Mesenchymal stem cell (in vitro differentiated cells and primary cell): Measurements from ENCODE around the gene UBXN10.

Experiments
- DNase-seq: peaks from one replicate; pipeline ENCODE4 v3.0.0-alpha.2; 2013
- H2AFZ ChIP-seq: one replicate; pipeline ENCODE4 v1.6.1; 2013; ENCODE audit warnings: low read depth, mild to moderate bottlenecking, control low read depth, inconsistent platforms, low read length, moderate library complexity
- H2AK5ac ChIP-seq: 2 replicates; pipeline ENCODE4 v1.6.1; 2013; ENCODE audit warnings: low read length, moderate library complexity, mild to moderate bottlenecking, inconsistent platforms; ENCODE audit not compliant: severe bottlenecking
- H2BK120ac ChIP-seq: one replicate; pipeline ENCODE4 v1.6.1; 2013; ENCODE audit warnings: low read depth, mild to moderate bottlenecking, inconsistent platforms, low read length, moderate library complexity
- H2BK12ac ChIP-seq, 2 experiments: one replicate each; pipeline ENCODE4 v1.6.1; 2013; ENCODE audit warnings: inconsistent platforms in 2 of 2, low read length in 2 of 2, mild to moderate bottlenecking in 2 of 2, moderate library complexity in 2 of 2, control low read depth in 1 of 2
- H2BK15ac ChIP-seq: one replicate; pipeline ENCODE4 v1.6.1; 2013; ENCODE audit warnings: mild to moderate bottlenecking, low read depth, inconsistent platforms; ENCODE audit not compliant: poor library complexity, severe bottlenecking
- H2BK5ac ChIP-seq: 2 replicates; pipeline ENCODE4 v1.6.1; 2013; ENCODE audit warnings: low read depth, mild to moderate bottlenecking, low read length, control low read depth, inconsistent platforms; ENCODE audit not compliant: poor library complexity, severe bottlenecking
- H3K14ac ChIP-seq, 2 experiments: one replicate each; pipeline ENCODE4 v1.6.1; 2013; ENCODE audit warnings: inconsistent platforms in 2 of 2, low read length in 2 of 2, control low read depth in 1 of 2, mild to moderate bottlenecking in 1 of 2, moderate library complexity in 1 of 2
- H3K18ac ChIP-seq, 2 experiments: one replicate each; pipeline ENCODE4 v1.6.1; 2013; ENCODE audit warnings: inconsistent platforms in 2 of 2, low read length in 2 of 2, control low read depth in 1 of 2, low read depth in 1 of 2, mild to moderate bottlenecking in 1 of 2
- H3K23ac ChIP-seq, 2 experiments: one replicate each; pipeline ENCODE4 v1.6.1; 2013; ENCODE audit warnings: inconsistent platforms in 2 of 2, low read length in 2 of 2, mild to moderate bottlenecking in 2 of 2, moderate library complexity in 2 of 2, control low read depth in 1 of 2
- H3K27ac ChIP-seq: 2 replicates; pipeline ENCODE4 v1.5.1; 2013; ENCODE audit warnings: mild to moderate bottlenecking, moderate library complexity, low read length, control low read depth, inconsistent platforms; ENCODE audit not compliant: poor library complexity, severe bottlenecking
- H3K27me3 ChIP-seq, 2 experiments: 2 replicates each; pipeline versions ENCODE4 v1.6.1 to v1.7.0; 2013; ENCODE audit warnings: low read length in 2 of 2, mild to moderate bottlenecking in 2 of 2, moderate library complexity in 2 of 2, control low read depth in 1 of 2, inconsistent platforms in 1 of 2; ENCODE audit not compliant: control insufficient read depth in 1 of 2, insufficient read depth in 1 of 2
- H3K36me3 ChIP-seq, 2 experiments: 2 replicates each; pipeline versions ENCODE4 v1.6.1 to v1.7.0; 2013; ENCODE audit warnings: low read length in 2 of 2, control low read depth in 1 of 2, inconsistent platforms in 1 of 2, low read depth in 1 of 2, mild to moderate bottlenecking in 1 of 2; ENCODE audit not compliant: insufficient read depth in 2 of 2, control insufficient read depth in 1 of 2
- H3K4ac ChIP-seq, 2 experiments: one replicate each; pipeline ENCODE4 v1.6.1; 2013; ENCODE audit warnings: inconsistent platforms in 2 of 2, low read length in 2 of 2, mild to moderate bottlenecking in 2 of 2, moderate library complexity in 2 of 2, control low read depth in 1 of 2, low read depth in 1 of 2
- H3K4me1 ChIP-seq: 2 replicates; pipeline ENCODE4 v1.6.1; 2013; ENCODE audit warnings: low read depth, low read length, control low read depth; ENCODE audit not compliant: control insufficient read depth, insufficient read depth
- H3K4me2 ChIP-seq: 2 replicates; pipeline ENCODE4 v1.6.1; 2013; ENCODE audit warnings: low read length, mild to moderate bottlenecking, inconsistent platforms; ENCODE audit not compliant: poor library complexity, severe bottlenecking
- H3K4me3 ChIP-seq, 2 experiments: 2 replicates each; pipeline versions ENCODE4 v1.5.1 to v1.7.0; 2013; ENCODE audit warnings: low read length in 2 of 2, mild to moderate bottlenecking in 2 of 2, control low read depth in 1 of 2, low read depth in 1 of 2; ENCODE audit not compliant: insufficient read depth in 1 of 2
- H3K79me1 ChIP-seq: replicated peaks from 2 replicates; pipeline ENCODE4 v1.6.1; 2013; ENCODE audit warnings: mild to moderate bottlenecking, control low read depth, low read length, inconsistent platforms; ENCODE audit not compliant: poor library complexity, severe bottlenecking
- H3K9ac ChIP-seq: 2 replicates; pipeline ENCODE4 v1.7.0; 2013; ENCODE audit warnings: mild to moderate bottlenecking, low read length, moderate library complexity
- H3K9me3 ChIP-seq: 2 replicates; pipeline ENCODE4 v1.7.0; 2013; ENCODE audit warnings: mild to moderate bottlenecking, low read length; ENCODE audit not compliant: control insufficient read depth
- H4K8ac ChIP-seq: one replicate; pipeline ENCODE4 v1.6.1; 2013; ENCODE audit warnings: inconsistent platforms, mild to moderate bottlenecking, low read length, moderate library complexity
- H4K91ac ChIP-seq: one replicate; pipeline ENCODE4 v1.6.1; 2013; ENCODE audit warnings: mild to moderate bottlenecking, low read length, inconsistent platforms
- WGBS: methylation state at CpG from one replicate; pipeline ENCODE4 v1.1.7; 2013; ENCODE audit warnings: mixed read lengths; 5-methylcytosine and 5-hydroxymethylcytosine counted together

The UBXN10 gene

GRCh38 chr1:20194224-20194623 lies 8.3 kb downstream of the UBXN10 start:
- H3K18ac ChIP-seq, result no peak overlapping the region
- H2BK5ac ChIP-seq, result no peak overlapping the region
- H4K91ac ChIP-seq, result no peak overlapping the region
- no peak overlapping the region for H3K9ac ChIP-seq
- H2AK5ac ChIP-seq, result no peak overlapping the region
- no peak overlapping the region for H3K23ac ChIP-seq
- 82% methylated on average over 2 of the region's 2 CpGs for WGBS
- no peak overlapping the region for H2BK12ac ChIP-seq
- DNase-seq, result no peak
- no peak overlapping the region for H2BK15ac ChIP-seq
- H3K4me3 ChIP-seq, result no peak overlapping the region
- H3K36me3 ChIP-seq, result no peaks in the 10 kb centered on the region
- H3K4ac ChIP-seq, result no peak overlapping the region
- no peaks in the 10 kb centered on the region for H3K9me3 ChIP-seq
- H2BK120ac ChIP-seq, result no peak overlapping the region
- no peak overlapping the region for H3K27ac ChIP-seq
- no peak overlapping the region for H4K8ac ChIP-seq
- no peak overlapping the region for H3K14ac ChIP-seq
- H2AFZ ChIP-seq, result no peak overlapping the region
- H3K27me3 ChIP-seq, result peaks cover 25 to 42% of the 10 kb centered on the region in 2 experiments
- H3K4me2 ChIP-seq, result no peak overlapping the region
- H3K4me1 ChIP-seq, result no peaks in the 10 kb centered on the region
- H3K79me1 ChIP-seq, result no peaks in the 10 kb centered on the region

GRCh38 chr1:20194757-20195461 lies 9.0 kb downstream of the UBXN10 start:
- H3K4me2 ChIP-seq, result no peak overlapping the region
- H2BK15ac ChIP-seq, result no peak overlapping the region
- no peak overlapping the region for H3K4ac ChIP-seq
- no peak overlapping the region for H2AK5ac ChIP-seq
- no peak overlapping the region for H3K23ac ChIP-seq
- 43% methylated on average over 15 of the region's 15 CpGs for WGBS
- no peak overlapping the region for H4K8ac ChIP-seq
- no peak overlapping the region for H3K27ac ChIP-seq
- H3K27me3 ChIP-seq, result peaks cover 23 to 42% of the 10 kb centered on the region in 2 experiments
- H3K4me1 ChIP-seq, result no peaks in the 10 kb centered on the region
- H2BK5ac ChIP-seq, result no peak overlapping the region
- H3K36me3 ChIP-seq, result no peaks in the 10 kb centered on the region
- H2BK120ac ChIP-seq, result no peak overlapping the region
- peak overlapping the region; percentile 62 for H3K9ac ChIP-seq
- H3K18ac ChIP-seq, result no peak overlapping the region
- H3K9me3 ChIP-seq, result no peaks in the 10 kb centered on the region
- no peak overlapping the region for H3K14ac ChIP-seq
- peak overlapping the region in 1 of 2 experiments; percentile 40 for H3K4me3 ChIP-seq
- H2BK12ac ChIP-seq, result no peak overlapping the region
- H4K91ac ChIP-seq, result no peak overlapping the region
- H3K79me1 ChIP-seq, result no peaks in the 10 kb centered on the region
- H2AFZ ChIP-seq, result no peak overlapping the region
- DNase-seq, result peak; percentile 56

GRCh38 chr1:20195462-20195780 lies 9.5 kb downstream of the UBXN10 start:
- DNase-seq, result no peak
- H2BK15ac ChIP-seq, result no peak overlapping the region
- H2AK5ac ChIP-seq, result no peak overlapping the region
- H3K27ac ChIP-seq, result no peak overlapping the region
- H2BK5ac ChIP-seq, result no peak overlapping the region
- H2AFZ ChIP-seq, result no peak overlapping the region
- H3K4ac ChIP-seq, result no peak overlapping the region
- H3K36me3 ChIP-seq, result no peaks in the 10 kb centered on the region
- no peak overlapping the region for H4K8ac ChIP-seq
- H3K18ac ChIP-seq, result no peak overlapping the region
- H2BK120ac ChIP-seq, result no peak overlapping the region
- H3K4me1 ChIP-seq, result no peaks in the 10 kb centered on the region
- no peak overlapping the region for H3K4me2 ChIP-seq
- no peak overlapping the region for H3K14ac ChIP-seq
- WGBS, result 92% methylated on average over 3 of the region's 4 CpGs
- no peak overlapping the region for H4K91ac ChIP-seq
- H3K27me3 ChIP-seq, result peaks cover 23 to 45% of the 10 kb centered on the region in 2 experiments
- H3K9ac ChIP-seq, result peak overlapping the region; percentile 62
- no peak overlapping the region for H3K4me3 ChIP-seq
- no peak overlapping the region for H3K23ac ChIP-seq
- H3K9me3 ChIP-seq, result no peaks in the 10 kb centered on the region
- no peak overlapping the region for H2BK12ac ChIP-seq
- H3K79me1 ChIP-seq, result no peaks in the 10 kb centered on the region

- Histone ChIP-seq H3K4me1 (no peaks in the 10 kb centered on the region), H2BK120ac (no peak overlapping the region), H4K91ac (no peak overlapping the region), H3K23ac (peak overlapping the region in 1 of 2 experiments; percentile 59), H3K18ac (no peak overlapping the region), H2AFZ (no peak overlapping the region), H3K27me3 (peaks cover 30 to 46% of the 10 kb centered on the region in 2 experiments), H3K9me3 (no peaks in the 10 kb centered on the region), H3K4me3 (no peak overlapping the region), H3K36me3 (no peaks in the 10 kb centered on the region), H3K27ac (no peak overlapping the region), H2BK15ac (no peak overlapping the region), H2AK5ac (no peak overlapping the region), H3K4me2 (no peak overlapping the region), H2BK12ac (no peak overlapping the region), H3K79me1 (no peaks in the 10 kb centered on the region), H2BK5ac (no peak overlapping the region), H3K14ac (peak overlapping the region in 1 of 2 experiments; percentile 50), H3K4ac (no peak overlapping the region), H4K8ac (no peak overlapping the region), H3K9ac (no peak overlapping the region)
- 78% methylated on average over 6 of the region's 6 CpGs for WGBS
- no peak for DNase-seq
Measured at GRCh38 chr1:20197329-20197791, 11.5 kb downstream of the UBXN10 start.
